ENCODE measurements around the gene FAM72C. TPM values are rescaled to one million over a fixed set of nuclear protein-coding genes. Genes with fewer than 3 reads are reported as not detected.

FAM72C gene
- 1.3 and 1.8 TPM in 2 replicates for polyA plus RNA-seq

DNA sequence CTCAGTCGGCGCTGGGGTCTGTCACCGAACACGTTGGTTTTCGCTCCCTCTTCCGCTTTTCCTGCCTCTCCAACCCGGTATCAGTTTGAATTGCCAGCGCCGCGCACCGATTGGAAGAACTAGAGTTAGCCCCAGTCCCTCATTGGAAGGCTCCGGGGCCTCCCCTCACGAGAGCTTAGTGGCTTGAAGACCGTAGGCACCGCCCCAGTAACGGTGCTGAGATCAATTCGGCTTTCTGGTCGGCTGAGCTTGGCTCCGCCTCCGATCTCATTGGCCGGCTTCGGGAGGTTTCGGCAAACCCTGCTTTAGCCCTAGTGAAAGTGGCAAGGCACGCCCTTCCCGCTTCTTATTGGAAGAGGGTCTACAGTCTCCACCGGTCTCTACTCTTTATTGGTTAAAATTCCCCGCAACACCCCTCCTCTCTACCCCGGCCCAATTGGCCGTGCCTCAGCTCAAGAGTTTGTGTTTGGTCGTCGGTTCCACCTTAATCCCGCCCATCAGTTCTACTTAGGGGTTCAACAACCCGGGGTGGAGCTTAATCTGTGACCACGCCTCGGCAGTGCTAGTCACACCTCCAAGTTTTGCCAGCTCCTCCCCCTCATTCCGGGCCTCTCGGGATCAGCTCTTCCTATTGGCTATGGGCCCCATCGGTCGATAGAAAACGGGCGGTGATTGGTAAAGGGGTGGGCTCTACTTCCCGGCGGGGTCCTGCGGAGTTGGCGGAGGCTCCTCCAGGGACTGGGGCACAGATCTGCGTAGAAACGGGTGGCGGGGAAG is at the start of gene FAM72C:
FAM72C (minus strand) TSS at position 63 of the 777 bp plus-strand sequence. CDS start 845 bp downstream, outside the sequence.

All from Purkinje cell (primary cell).